22Rv1 (cell line): Measurements from ENCODE around the gene PTBP1.

ENCODE experiments used
- ZFX ChIP-seq: fragments of 450-650 bp; IDR thresholded peaks from 2 replicates; pipeline ENCODE4 v1.6.1; 2017; ENCODE audit warnings: antibody characterized with exemption, borderline replicate concordance
- TF ChIP-seq, protein P1 (sequence below): fragments of 450-650 bp; IDR thresholded peaks from 2 replicates; pipeline ENCODE4 v1.5.1; 2017; ENCODE audit warnings: mild to moderate bottlenecking

- TF ChIP-seq, protein P1, sequence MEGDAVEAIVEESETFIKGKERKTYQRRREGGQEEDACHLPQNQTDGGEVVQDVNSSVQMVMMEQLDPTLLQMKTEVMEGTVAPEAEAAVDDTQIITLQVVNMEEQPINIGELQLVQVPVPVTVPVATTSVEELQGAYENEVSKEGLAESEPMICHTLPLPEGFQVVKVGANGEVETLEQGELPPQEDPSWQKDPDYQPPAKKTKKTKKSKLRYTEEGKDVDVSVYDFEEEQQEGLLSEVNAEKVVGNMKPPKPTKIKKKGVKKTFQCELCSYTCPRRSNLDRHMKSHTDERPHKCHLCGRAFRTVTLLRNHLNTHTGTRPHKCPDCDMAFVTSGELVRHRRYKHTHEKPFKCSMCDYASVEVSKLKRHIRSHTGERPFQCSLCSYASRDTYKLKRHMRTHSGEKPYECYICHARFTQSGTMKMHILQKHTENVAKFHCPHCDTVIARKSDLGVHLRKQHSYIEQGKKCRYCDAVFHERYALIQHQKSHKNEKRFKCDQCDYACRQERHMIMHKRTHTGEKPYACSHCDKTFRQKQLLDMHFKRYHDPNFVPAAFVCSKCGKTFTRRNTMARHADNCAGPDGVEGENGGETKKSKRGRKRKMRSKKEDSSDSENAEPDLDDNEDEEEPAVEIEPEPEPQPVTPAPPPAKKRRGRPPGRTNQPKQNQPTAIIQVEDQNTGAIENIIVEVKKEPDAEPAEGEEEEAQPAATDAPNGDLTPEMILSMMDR, result no peak
- no peak for TF ChIP-seq ZFX
Observed at GRCh38 chr19:808423-808775, 11.1 kb downstream of the PTBP1 start.
